Measurements from ENCODE around the gene GARIN5A.

Gene GARIN5A

DNA sequence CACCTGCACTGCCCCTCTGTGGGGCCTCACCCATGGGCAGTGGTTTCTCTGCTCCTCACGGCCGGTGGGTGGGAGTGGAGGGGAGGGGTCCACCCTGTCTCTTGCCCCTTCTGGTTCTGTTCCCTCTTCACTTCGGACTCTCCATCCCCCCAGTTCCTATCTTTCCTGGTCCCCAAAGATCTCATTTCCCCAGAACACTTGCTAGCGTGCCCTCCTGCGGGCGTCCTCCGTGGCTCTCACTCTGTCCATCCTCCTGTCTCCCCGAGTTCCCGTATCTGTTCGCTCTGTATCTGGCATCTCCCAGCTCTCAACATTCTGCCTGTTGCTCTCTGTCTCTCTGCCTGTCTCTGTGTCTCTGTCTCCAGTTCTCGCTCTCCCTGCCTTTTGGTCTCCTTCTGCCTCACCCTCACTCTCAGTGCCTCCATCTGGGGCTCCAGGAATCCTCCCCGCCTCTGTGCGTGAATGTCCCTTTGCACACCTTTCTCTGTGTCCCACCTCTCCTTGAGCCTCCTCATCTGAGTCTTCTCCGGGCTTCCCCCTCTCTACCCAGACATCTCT lies 57.5 kb downstream of the GARIN5A start:
- H3K4me3 ChIP-seq (ENCODE audit: low read length): no peak overlapping the region
- TF ChIP-seq, protein P1, sequence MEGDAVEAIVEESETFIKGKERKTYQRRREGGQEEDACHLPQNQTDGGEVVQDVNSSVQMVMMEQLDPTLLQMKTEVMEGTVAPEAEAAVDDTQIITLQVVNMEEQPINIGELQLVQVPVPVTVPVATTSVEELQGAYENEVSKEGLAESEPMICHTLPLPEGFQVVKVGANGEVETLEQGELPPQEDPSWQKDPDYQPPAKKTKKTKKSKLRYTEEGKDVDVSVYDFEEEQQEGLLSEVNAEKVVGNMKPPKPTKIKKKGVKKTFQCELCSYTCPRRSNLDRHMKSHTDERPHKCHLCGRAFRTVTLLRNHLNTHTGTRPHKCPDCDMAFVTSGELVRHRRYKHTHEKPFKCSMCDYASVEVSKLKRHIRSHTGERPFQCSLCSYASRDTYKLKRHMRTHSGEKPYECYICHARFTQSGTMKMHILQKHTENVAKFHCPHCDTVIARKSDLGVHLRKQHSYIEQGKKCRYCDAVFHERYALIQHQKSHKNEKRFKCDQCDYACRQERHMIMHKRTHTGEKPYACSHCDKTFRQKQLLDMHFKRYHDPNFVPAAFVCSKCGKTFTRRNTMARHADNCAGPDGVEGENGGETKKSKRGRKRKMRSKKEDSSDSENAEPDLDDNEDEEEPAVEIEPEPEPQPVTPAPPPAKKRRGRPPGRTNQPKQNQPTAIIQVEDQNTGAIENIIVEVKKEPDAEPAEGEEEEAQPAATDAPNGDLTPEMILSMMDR (conservative IDR thresholded peaks at IDR 0.05; ENCODE audit: low read length): no peak
- no peak for DNase-seq (ENCODE audit: low read depth)

DNA sequence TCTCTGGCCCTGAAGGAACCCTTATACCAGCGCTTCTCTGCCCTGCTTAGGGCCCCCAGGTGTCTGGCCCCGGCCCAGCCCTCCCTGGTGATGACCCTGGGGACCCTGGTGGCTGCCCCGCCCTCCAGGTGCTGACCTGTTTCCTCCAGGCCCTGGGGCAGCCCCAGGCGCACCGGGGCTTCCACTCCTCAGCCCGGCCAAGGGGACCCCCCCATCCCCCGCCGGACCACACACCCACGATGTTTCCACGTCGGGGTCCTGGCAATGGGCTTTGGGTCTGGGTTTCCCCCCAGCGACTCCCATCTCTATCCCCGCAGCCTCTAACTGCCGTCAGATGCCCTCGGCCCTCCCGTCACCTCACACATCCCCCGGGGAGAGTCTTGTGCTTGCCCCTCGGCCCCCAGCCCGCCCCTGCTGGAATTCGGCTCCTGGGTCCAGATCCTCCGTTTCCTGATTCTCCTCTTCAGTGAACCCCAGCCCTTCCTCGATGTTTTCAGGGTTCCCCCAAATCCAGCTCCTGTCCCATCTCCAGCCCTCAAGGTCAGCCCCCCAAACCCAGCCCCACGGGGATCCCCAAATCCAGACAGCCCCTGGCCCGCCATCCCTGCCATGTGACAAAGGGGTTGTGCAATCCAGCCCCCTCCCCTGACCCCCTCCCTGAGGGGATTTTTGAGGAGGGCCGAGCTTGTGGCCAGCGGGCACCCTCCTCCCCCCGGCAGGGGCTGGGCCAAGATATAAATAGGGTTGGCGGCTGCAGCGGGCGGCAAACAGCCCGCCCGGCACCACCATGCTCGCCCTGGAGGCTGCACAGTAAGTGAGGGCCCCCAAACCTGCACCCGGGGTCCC lies 58.2 kb downstream of the GARIN5A start, which contains the start of gene SPIB:
TSS of gene SPIB (plus strand) at position 763 of the 846 bp plus-strand sequence. CDS start at position 788, 25 bp downstream.
- H3K4me3 ChIP-seq (ENCODE audit: low read length): no peak within 1 kb of the TSS
- TF ChIP-seq, protein P1 (conservative IDR thresholded peaks at IDR 0.05; ENCODE audit: low read length): no peak
- no peak for DNase-seq (ENCODE audit: low read depth)

DNA sequence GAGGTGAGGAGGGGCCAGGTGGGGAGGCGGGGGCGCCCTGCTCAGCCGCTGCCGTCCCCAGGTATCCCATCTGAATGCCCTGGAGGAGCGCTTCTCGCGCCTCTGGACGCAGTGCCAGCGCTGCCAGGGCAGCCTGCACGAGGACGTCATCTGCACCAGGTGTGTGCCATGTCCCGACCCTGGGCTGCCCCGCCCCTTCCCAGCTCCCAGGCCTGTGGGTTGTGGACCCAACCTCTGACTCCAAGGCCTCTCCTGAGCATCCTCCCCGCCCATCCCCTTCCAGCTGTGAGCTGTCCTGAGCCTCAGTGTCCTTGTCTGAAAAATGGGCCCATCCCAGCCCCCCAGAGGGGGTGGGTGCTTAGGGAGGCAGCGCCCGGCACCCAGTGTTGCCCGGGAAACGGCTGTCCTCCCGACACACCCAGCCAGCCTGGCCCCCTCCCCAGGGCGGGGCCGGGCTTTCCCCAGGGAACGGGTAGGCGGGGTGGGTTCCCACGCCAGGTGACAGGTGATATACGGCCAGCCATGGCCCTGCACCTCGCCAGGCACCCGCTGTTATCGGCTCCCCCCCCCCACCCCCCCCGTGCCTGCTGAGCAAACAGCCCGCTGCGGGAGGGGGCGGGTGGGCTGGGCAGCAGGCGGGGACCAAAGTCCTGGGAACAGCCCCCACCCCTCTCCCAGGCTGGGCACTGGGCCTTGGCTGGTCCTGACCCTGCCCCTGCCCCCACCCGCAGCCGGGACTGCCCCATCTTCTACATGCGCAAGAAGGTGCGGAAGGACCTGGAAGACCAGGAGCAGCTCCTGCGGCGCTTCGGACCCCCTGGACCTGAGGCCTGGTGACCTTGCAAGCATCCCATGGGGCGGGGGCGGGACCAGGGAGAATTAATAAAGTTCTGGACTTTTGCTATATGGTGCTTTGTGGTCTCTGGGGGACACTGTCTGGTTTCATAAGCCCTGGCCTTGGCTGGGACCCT lies 59.3 kb downstream of the GARIN5A start:
- H3K4me3 ChIP-seq (ENCODE audit: low read length): no peak overlapping the region
- DNase-seq (ENCODE audit: low read depth): no peak
- TF ChIP-seq, protein P1 (conservative IDR thresholded peaks at IDR 0.05; ENCODE audit: low read length): no peak
